GM18498 (cell line): ENCODE results near the gene DDX1.

ENCODE experiments used
- ATAC-seq: cut with Tn5 transposase; IDR thresholded peaks from one replicate; pipeline ENCODE4 v1.9.1; 2021; ENCODE audit warnings: mild to moderate bottlenecking, moderate library complexity; ENCODE audit not compliant: unreplicated experiment

Gene DDX1

DNA sequence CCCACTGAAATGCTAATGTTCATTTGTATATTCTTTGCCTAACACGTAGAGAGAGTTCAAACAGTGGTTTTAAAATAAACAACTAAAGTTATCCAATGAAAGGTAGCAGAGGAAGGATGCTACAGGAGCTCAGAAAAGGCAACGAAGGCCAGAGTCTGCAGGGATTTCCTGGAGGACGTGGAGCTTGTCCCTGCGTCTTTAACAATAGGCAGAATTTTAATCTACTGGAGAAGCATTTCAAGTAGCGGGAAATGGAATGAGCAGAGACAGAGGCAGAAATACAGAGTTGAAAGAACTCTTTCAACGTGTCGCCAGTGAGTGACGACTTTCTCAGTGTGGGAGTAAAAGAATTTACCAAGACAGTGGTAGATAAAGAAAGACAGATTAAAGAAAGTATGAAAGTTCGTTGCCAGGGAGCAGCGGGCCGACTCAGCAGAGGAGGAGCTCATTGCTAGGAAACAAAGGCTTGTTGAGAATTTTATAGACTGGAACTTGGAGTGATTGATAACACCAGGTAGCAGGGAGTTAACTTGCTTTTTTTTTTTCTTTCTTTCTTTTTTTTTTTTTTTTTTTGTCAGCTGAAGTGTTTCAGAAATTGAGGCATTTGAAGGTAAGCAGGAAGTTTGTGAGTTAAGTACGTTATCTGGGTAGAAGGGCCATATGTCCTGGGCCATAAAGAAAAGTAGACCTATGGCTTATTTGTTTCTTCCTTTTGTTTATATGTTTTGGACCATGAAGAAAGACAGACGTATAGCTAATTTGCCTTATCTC, 29.9 kb upstream of the DDX1 start:
- ATAC-seq = peak; percentile 29

DNA sequence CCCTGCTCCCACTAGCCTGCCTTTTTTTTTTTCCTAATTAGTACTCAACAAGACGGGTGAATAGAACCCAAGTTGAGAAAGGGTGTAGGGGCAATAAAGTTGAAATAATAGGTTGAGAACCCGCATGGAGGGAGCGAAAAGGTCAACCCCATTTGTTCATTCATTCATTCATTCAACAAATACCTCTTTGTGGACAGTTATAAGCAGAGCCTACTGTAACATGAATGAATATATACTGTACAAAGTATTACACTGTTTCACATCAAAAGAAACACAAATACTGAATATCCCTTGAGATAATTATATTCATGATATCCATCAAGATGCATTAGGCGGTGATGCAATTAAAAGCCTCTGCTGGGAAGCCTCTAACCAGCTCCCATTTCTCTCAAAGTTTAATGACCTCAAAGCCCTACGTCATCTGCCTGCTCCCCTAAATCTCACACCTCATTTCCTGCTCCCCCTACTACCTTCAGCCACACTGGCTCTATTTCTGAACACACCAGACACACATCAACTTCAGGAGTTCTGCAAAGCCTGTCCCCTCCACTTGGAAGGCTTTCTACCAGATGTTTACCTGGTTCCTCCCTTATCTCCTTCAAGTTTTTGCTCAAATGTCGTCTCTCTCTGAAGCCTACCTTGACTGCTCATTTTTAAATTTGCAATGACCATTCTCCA, 29.2 kb upstream of the DDX1 start:
- no peak for ATAC-seq

DNA sequence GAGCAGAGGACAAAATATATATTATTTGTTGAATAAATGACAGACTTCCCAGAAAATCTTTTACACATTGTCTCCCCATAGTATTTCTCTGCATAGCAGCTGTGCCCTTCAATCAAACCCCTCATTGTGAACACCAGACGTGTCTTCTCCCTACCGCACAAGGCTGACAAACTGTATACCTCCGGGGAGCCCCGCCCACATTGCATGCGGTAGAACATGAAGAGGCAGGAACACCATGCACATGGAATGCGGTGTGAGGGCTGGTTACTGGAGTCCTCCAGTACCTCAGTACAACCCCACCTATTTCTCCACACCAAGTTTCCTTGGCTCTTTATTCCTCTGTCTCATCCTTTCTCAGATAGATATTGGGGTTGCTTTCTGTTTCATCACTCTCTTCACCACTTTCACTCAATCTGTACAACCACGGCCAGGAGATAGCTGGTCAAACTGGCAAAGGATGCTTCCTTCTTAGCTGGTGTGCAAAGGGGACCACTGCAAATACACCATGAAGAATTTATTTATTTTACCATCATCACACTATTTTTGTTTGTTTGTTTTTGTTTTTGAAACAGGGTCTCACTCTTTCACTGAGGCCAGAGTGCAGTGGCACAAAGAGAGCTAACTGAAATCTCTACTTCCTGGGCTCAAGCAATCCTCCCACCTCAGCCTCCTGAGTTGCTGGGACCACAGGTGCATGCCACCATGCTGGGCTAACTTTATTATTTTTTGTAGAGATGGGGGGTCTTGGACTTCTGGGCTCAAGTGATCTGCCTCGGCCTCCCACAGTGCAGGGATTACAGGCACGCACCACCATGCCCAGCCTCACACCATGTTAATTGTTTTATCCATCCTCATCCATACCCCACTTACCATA, 28.2 kb upstream of the DDX1 start:
- no peak for ATAC-seq

DNA sequence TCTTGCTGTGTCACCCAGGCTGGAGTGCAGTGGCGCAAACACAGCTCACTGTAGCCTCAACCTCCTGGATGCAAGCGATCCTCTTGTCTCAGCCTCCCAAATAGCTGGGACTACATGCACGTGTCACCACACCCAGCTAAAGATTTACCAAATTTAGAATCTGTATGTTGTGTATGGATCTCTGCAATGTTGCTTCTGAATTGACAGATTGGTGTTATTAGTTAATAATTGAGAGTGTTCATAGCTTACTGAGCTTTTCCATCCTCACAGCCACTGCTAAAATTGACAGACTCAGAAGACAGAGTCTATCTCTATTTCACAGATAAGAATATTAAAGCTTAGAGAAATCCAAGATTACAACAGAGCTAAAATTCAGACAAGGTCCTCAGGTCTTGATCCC, 26.3 kb upstream of the DDX1 start:
- no peak for ATAC-seq

DNA sequence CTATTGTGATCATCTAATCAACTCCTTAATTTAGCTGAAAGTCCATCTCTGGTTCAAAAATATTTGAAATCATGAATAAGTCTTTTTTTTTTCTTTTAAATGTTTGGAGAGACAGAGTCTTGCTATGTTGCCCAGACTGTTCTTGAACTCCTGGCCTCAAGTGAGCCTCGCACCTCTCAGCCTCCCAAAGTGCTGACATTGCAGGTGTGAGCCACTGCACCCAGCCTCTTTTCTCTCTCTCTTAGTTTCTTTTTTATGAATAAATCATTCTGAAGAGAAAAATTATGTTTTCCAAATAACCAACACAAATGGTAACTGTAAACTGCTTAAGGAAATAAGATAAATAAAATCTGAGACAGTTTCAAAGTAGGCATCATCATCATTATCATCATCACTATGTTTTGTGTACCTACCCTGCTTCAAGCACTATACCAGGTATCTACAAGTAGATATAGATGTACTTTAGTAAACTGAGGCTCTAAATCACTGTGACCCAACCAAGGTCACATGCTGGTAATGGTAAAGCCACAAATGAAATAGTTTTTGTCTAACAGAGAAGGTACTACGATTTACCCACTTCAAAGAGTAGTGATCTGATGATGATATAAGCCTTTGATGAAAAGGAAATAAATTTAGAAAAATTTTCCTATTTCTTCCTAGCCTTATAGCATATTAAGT, 25.5 kb upstream of the DDX1 start:
- ATAC-seq = no peak

DNA sequence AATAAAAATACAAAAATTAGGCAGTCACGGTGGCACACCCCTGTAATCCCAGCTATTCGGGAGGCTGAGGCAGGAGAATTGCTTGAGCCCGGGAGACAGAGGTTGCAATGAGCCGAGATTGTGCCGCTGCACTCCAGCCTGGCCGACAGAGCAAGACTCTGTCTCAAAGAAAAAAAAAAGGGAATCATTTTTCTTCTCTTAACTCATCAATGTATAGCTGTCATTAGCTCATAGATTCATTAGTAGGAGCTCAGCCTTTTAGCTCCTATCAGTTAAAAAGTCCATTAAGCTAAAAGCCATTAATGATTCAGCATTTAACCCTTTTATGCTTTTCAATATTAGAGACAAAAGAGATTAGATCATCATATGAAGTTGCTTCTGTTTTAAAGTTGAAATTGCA, 24.8 kb upstream of the DDX1 start:
- no peak for ATAC-seq

DNA sequence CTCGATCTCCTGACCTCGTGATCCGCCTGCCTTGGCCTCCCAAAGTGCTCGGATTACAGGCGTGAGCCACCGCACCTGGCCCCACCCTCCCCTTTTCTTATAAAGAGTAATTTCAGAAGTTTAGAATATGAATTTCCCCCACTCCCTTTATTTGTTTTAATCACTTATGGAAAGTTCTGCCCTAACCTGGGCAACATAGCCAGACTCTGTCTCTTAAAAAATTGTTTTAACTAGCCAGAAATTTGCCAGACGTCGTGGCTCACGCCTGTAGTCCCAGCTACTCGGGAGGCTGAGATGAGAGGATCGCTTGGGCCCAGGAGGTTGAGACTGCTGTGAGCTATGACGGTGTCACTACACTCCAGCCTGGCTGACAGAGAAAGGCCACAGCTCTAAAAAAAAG, 22.8 kb upstream of the DDX1 start:
- no peak for ATAC-seq

DNA sequence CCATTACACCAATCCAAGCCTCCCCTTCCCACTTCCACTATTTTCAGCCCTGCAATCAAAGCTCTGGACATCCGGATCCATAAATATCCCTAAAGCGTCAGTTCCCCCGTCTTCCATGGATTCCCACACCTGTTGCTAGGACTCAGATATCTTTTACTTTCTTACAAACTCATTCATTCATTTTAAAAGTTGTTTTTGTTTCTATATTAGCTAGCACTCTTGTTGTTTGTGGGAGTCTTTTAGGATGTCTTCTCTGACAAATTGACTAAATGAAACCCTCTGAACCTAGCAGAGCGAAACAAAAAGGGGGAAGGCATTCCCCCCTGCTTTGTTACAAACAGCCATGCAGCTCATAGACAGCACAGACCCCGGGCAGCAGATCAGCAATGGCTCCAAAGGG, 21.6 kb upstream of the DDX1 start:
- ATAC-seq = no peak

DNA sequence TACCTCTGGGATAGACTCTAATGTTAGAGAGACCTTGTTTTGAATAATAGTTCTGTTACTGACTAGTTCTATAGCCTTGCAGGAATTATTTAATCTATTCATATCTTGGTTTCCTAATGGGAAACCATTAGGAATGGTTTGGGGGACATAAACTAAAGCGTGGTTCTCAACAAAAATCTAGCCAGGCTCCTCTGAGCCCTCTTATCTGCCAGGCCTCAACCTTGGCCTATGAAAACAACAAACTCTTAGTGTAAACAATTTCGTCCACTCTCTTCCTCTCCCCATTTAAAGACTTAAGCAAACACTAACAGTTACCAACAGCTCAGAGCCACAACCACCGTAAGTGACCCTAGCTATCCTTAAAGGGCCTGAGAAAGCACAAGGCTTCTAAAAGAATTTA, 19.9 kb upstream of the DDX1 start:
- no peak for ATAC-seq

DNA sequence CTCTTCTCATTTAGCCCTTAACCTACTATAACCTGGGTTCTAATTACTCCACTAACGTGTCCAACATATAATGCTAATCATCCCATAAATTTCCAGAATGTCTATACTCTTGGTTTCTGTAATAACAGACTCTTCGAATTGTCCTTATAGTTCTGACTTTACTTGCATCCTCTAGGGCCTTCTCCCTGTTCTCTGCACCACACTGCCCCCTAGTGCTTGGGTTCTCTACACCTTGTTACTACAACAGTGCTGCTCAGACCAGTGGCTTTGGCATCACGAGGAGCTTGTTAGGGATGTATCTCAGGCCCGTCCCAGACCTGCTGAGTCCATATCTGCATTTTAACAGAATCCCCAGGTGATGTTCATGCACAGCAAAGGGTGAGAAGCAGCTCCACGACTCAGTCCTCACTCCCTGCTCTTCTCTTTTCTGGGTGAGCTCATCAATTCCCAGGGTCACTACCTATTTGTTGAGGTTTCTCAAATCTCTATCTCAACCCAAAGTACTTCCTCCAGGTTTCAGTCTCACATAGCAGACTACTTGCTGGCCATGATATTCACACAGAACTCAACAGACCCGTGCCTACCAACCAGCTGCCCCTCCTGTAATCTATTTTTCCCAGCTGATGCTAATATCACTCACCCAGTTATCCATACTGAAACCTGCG, 14.5 kb upstream of the DDX1 start:
- peak; percentile 97 for ATAC-seq

DNA sequence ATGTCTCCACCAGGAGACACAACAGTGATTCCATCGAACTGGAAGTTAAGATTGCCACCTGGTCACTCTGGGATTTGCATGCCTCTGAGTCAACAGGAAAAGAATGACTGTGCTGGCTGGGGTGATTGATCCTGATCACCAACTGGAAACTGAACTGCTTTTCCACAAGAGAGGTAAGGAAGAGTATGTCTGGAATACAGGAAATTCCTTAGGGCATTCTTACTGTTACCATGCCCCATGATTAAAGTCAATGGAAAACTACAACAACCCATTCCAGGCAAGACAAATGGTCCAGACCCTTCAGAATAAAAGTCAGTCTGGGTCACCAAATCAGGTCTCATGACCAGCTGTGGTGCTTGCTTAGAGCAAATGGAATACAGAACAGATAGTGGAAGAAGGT, 12.0 kb upstream of the DDX1 start:
- ATAC-seq = no peak

DNA sequence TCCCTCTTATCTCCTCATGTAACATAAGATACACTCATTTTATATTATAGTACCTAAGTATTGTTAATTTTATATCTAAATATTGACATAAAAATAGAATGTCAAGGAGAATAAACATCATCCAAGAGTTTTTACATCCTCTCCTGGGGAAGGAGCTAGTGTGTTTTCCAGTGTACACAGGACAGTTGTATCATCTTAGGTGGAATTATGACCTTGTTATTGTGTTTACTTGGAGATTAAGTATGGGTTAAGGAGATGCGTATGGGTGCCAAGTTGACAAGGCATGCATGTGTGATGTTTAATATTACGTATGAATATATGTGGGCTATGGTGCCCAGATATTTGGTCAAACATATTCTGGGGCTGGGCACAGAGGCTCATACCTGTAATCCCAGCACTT, 11.2 kb upstream of the DDX1 start:
- ATAC-seq = no peak

DNA sequence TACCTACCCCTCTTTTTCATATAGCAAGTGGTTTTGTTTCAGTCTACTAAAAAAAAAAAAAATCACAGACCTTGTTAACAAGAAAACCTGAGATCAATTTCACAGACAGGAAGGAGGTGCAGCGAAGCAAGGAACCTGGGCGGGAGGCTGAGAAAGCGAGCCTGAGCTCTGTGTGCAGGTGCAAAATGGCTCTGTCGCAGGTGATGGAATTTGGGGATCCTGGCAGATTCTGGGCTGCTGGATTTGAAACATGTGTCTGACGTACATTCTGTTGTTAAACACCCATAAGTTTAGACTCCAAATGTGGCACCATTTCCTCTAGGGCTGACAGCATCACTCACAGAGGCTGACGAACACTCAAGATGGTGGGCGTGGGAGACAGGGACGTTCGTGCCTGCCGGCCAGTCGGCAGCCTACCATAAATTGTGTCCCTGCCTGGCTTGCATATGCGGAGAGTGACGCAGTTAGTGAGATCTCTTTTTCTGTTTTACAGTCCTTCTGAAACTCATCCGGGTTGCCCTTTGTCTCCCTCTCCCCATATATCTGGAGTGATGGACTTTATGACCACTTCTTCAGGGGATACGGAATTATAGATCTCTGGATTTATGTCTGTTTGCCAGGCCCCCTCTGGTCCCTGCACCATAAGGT, 8.8 kb upstream of the DDX1 start:
- no peak for ATAC-seq

DNA sequence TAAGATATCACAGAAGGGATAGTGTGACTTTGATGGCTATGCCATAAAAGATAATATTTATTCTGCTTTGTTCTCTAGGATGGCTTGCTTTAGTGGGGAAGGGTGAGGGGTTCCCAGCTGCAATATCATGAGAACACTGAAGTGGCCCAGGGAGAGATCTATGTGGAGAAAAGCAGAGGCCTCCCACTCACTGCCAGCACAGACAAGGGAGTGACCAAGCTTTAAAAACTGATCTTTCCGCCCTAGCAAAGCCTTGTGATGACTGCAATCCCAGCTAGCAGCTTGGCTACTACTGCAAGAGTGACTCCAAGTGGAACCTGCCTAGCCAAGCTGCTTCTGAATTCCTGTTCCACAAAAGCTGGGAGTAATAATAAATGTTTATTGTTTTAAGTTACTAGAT, 7.8 kb upstream of the DDX1 start:
- no peak for ATAC-seq

DNA sequence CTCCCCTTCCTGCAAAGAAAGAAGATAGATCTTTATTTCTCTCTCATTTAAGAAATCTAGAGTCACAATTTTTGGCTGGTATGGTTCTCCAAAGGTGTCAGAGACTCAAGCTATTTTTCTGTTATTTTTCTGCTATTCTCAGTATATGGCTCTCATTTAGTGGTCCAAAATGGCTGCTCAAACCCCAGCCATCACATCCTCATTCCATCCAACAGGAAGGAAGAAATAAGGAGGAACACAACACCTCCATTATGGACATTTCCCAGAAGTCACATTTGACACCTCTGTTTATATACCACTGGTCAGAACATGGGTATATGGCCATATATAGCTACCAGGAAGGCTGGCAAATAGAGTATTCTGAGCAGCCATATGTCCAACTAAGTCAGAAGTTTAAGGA, 7.4 kb upstream of the DDX1 start:
- no peak for ATAC-seq

DNA sequence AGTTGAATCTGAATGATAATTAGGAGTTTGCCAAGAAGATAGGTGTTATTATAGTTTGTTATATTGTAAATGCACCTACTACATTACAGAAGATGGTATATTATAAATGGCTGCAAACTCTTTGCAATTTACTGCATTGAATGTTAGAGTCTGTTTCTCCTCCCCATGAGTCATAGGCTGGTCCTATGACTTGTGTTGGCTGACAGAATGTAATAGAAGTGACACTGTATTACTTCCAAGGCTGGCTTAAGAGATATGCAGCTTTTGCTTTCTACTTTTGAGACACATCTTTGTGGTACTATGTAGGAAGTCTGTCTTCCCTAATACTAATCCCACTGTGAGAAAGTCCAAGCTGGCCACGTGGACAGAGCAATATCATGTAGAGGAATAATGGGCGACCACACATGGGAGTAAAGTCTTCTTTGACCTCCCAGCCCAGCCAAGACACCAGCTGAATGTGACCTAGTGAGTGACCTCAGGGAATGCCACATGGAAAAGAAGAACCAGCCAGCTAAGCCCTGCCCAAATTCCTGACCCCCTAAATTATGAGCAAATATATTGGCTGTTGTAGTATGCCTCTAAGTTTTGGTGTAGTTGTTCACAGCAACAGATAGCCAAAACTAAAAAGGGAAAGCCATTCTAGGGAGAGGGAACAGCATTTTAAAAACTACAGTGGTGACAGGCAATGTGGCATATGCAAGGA, 6.8 kb upstream of the DDX1 start:
- no peak for ATAC-seq

DNA sequence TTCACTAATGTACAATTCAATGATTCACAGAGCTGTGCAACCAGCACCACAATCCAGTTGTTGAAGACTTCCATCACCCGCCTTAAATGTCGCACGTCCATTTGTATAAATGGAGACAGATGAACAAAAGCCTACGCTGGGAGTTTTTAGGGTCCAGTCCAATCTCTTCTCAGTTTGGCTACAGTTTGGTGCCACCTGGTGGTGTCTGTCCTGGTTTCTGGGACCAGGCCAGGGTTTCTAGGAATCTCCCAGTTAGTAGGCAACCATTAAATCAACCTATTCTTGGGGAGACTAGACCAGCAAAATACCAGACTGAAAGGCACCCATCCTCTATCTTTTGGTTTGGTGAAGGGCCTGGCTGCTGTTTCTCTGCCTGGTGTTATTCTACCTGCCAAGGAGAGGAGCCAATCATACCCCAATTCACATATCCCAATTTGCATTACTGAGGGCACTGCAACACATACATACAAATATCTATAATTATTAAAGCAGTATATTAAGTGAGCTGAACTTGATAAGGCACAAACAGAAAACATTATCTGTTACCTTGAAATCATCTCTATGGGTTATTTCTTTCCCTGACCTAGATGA, 3.2 kb upstream of the DDX1 start:
- no peak for ATAC-seq

DNA sequence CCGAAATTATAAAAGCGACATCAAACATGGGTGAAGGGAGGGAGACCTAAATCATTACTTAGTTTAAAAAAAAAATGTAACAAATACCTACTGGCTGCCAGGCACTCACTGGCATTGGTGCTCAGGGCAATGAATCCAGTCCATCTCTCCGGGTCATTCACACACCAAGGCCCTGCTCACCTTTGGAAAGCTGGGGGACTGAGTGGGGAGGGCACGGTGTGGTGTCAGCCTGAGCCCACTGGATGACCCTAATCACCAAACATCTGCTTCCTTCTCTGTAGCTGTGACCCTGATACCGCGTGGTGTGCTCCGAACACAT, 336 bp upstream of the DDX1 start:
- no peak for ATAC-seq

DNA sequence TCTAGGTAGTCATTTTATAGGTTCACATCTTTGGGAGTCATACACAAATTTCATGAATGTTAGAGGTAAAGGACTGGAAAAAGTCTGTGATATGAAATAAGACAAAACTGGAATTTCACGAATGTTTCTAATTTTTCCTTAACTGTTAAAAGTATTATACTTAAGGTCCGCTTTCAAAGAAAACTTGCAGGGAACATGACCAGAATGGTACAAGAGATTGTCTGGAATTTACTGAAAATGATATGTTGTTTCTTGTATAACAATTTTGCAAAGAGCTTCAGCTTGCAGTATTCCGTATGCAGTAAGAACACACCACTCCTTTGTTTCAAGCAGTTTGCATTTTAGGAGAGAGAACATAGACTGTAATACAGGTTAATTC, 1.6 kb downstream of the DDX1 start:
- ATAC-seq = no peak
